ENCODE results near the gene GHR.

GHR gene

DNA sequence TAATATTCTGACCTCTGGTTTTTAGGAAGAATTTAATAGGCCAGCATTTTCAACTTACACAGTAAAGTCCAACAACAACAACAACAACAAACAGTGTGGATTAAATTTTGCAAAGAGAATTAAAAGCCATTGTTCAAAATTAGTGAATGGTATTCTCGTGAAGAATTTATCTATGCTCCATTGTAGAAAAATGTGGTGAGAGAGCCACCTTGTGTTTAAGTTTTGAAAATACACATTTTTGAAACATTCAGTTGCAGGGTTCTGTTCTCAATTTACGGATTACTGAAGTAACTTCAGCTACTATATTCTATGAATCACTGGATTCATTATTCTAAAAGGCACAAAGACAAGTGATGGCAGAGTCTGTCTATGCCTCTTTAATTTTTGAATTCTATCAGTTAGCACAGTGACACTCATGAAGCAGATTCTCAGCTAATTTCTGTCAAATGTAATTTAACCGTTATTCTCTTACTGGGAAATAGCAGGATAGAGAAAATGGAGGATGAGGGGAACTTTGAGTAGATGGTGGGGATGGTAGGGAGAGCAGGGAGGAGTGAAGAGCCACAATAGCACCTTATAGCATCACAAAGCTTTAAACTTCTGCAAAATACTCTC, 344.4 kb downstream of the GHR start:
- H3K4me3 ChIP-seq (ENCODE audit: low read depth, low read length), result no peak overlapping the region
- TF ChIP-seq, protein P1, sequence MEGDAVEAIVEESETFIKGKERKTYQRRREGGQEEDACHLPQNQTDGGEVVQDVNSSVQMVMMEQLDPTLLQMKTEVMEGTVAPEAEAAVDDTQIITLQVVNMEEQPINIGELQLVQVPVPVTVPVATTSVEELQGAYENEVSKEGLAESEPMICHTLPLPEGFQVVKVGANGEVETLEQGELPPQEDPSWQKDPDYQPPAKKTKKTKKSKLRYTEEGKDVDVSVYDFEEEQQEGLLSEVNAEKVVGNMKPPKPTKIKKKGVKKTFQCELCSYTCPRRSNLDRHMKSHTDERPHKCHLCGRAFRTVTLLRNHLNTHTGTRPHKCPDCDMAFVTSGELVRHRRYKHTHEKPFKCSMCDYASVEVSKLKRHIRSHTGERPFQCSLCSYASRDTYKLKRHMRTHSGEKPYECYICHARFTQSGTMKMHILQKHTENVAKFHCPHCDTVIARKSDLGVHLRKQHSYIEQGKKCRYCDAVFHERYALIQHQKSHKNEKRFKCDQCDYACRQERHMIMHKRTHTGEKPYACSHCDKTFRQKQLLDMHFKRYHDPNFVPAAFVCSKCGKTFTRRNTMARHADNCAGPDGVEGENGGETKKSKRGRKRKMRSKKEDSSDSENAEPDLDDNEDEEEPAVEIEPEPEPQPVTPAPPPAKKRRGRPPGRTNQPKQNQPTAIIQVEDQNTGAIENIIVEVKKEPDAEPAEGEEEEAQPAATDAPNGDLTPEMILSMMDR (IDR thresholded peaks at IDR 0.05; ENCODE audit: low read depth, low read length), result 0 out of 2 replicates have a peak, but pooled peaks have one; percentile 19
- DNase-seq, result no peak
- no peaks in the 10 kb centered on the region for H3K9me3 ChIP-seq (ENCODE audit: severe bottlenecking)
- peaks cover 46% of the 10 kb centered on the region for H3K27me3 ChIP-seq (ENCODE audit: insufficient read depth, low read depth, severe bottlenecking)
- no peaks in the 10 kb centered on the region for H3K36me3 ChIP-seq
- H3K27ac ChIP-seq, result no peak overlapping the region

DNA sequence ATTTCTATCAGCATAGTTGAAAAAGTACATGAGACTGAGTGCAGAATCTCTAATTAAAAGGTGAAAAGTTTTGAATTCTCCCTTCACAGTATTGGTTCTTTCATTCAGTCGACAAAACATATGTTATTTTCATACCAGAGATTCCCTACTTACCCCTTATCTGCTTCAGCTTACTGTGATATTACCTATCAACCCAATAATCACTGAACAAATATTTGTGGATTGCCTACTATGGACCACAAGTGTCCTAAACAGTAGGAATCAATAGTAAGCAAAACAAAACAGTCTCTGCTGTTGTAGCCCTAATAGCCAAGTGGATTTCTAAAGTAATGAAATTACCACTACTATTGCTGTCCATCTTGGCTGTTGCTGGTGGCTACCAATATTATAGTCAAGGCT, 344.9 kb downstream of the GHR start:
- Histone ChIP-seq H3K36me3 (no peaks in the 10 kb centered on the region), H3K9me3 (ENCODE audit: severe bottlenecking) (no peaks in the 10 kb centered on the region), H3K4me3 (ENCODE audit: low read depth, low read length) (no peak overlapping the region), H3K27ac (no peak overlapping the region), H3K27me3 (ENCODE audit: insufficient read depth, low read depth, severe bottlenecking) (peaks cover 44% of the 10 kb centered on the region)
- TF ChIP-seq, protein P1 (IDR thresholded peaks at IDR 0.05; ENCODE audit: low read depth, low read length), result no peak
- DNase-seq, result no peak

DNA sequence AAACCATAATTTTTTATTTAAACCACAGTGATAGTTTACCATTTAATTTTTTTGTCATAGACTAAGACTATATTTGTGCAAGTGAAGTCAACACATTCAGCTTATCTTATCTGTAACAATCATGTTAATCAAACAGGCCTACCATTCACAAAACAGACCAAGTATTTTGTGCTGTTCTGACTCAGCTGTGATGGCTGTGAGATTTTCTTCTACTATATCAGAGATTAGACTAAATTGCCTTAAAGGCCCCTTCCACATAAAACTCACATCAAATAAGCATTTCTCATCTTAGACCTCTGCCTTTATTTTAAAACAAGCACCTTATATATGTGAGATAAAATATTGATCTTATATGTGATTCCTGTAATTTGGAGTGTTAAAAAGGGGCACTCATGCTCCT, 346.8 kb downstream of the GHR start:
- TF ChIP-seq, protein P1 (IDR thresholded peaks at IDR 0.05; ENCODE audit: low read depth, low read length), result no peak
- H3K4me3 ChIP-seq (ENCODE audit: low read depth, low read length), result no peak overlapping the region

More for the DNA sequence above, 346.8 kb downstream of the GHR start:
- H3K9me3 ChIP-seq (ENCODE audit: severe bottlenecking), result no peaks in the 10 kb centered on the region
- H3K27ac ChIP-seq, result no peak overlapping the region
- peaks cover 38% of the 10 kb centered on the region for H3K27me3 ChIP-seq (ENCODE audit: insufficient read depth, low read depth, severe bottlenecking)
- H3K36me3 ChIP-seq, result no peaks in the 10 kb centered on the region
- no peak for DNase-seq
